Measurements from ENCODE around the gene AAGAB.

DNA sequence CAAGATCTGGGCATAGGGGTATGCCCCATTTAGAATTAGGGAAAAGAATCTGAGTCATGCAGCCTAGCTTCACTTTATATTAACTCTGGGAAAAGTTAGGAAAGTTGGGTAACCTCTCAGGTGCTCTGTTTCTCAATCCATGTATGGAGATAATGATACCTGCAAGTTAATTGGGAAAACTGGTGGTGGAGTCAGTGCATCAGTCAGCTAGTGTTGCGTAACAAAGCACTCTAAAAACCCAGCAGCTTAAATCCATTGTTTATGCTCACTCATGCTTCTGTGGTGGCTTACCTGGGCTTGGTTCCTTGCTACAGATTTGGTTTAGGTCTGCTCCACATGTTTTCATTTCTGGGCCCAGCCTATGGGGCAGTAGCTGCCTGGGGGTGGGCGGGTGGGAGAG, 98.0 kb downstream of the AAGAB start:
- no peak for TF ChIP-seq POLR2AphosphoS5 (IDR thresholded peaks at IDR 0.05; ENCODE audit: low read depth, low read length)
- no peak for TF ChIP-seq TAF1 (IDR thresholded peaks at IDR 0.05; ENCODE audit: low read depth, low read length)
- no peak for TF ChIP-seq SPI1 (IDR thresholded peaks at IDR 0.05; ENCODE audit: low read depth, low read length)
- no peak for TF ChIP-seq POLR2A (IDR thresholded peaks at IDR 0.05; ENCODE audit: low read depth, low read length)
- TF ChIP-seq POU2F2 (IDR thresholded peaks at IDR 0.05; ENCODE audit: low read depth, low read length) = no peak

Measured in GM12891 (cell line).